Measurements from ENCODE around the gene PEAK3.

- TF ChIP-seq CTCF (IDR thresholded peaks at IDR 0.05 in 2 of 3, conservative IDR thresholded peaks at IDR 0.05 in 1 of 3; ENCODE audit: insufficient read depth in 2 of 3, low read depth in 1 of 3, low read length in 3 of 3), result no peak
- no peak for TF ChIP-seq SNRNP70 (optimal IDR thresholded peaks at IDR 0.05; ENCODE audit: low read depth, low read length)
- TF ChIP-seq, protein P1, sequence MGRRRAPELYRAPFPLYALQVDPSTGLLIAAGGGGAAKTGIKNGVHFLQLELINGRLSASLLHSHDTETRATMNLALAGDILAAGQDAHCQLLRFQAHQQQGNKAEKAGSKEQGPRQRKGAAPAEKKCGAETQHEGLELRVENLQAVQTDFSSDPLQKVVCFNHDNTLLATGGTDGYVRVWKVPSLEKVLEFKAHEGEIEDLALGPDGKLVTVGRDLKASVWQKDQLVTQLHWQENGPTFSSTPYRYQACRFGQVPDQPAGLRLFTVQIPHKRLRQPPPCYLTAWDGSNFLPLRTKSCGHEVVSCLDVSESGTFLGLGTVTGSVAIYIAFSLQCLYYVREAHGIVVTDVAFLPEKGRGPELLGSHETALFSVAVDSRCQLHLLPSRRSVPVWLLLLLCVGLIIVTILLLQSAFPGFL (CRISPR knock-in tag; IDR thresholded peaks at IDR 0.05), result no peak
- TF ChIP-seq POLR2A (conservative IDR thresholded peaks at IDR 0.05), result no peak
- TF ChIP-seq CHD2 (IDR thresholded peaks at IDR 0.05; ENCODE audit: low read depth, low read length), result no peak
- no peak for TF ChIP-seq USF2 (CRISPR knock-in tag; IDR thresholded peaks at IDR 0.05)
- TF ChIP-seq MTA3 (IDR thresholded peaks at IDR 0.05; ENCODE audit: borderline replicate concordance), result no peak
- no peak for TF ChIP-seq KDM2B (CRISPR knock-in tag; IDR thresholded peaks at IDR 0.05)
- TF ChIP-seq NR2C2 (CRISPR knock-in tag; IDR thresholded peaks at IDR 0.05), result no peak
- peak; percentile 35; the same call in 1 of the 2 replicates for TF ChIP-seq NR2C2 (tag; IDR thresholded peaks at IDR 0.05)
- no peak for TF ChIP-seq KHSRP (IDR thresholded peaks at IDR 0.05)
- no peak for TF ChIP-seq RAD51 (IDR thresholded peaks at IDR 0.05; ENCODE audit: borderline replicate concordance, low read depth)
- no peak for TF ChIP-seq TAF1 (IDR thresholded peaks at IDR 0.05; ENCODE audit: control insufficient read depth, extremely low read depth, insufficient read depth, low read length, severe bottlenecking)
- TF ChIP-seq, protein P2, sequence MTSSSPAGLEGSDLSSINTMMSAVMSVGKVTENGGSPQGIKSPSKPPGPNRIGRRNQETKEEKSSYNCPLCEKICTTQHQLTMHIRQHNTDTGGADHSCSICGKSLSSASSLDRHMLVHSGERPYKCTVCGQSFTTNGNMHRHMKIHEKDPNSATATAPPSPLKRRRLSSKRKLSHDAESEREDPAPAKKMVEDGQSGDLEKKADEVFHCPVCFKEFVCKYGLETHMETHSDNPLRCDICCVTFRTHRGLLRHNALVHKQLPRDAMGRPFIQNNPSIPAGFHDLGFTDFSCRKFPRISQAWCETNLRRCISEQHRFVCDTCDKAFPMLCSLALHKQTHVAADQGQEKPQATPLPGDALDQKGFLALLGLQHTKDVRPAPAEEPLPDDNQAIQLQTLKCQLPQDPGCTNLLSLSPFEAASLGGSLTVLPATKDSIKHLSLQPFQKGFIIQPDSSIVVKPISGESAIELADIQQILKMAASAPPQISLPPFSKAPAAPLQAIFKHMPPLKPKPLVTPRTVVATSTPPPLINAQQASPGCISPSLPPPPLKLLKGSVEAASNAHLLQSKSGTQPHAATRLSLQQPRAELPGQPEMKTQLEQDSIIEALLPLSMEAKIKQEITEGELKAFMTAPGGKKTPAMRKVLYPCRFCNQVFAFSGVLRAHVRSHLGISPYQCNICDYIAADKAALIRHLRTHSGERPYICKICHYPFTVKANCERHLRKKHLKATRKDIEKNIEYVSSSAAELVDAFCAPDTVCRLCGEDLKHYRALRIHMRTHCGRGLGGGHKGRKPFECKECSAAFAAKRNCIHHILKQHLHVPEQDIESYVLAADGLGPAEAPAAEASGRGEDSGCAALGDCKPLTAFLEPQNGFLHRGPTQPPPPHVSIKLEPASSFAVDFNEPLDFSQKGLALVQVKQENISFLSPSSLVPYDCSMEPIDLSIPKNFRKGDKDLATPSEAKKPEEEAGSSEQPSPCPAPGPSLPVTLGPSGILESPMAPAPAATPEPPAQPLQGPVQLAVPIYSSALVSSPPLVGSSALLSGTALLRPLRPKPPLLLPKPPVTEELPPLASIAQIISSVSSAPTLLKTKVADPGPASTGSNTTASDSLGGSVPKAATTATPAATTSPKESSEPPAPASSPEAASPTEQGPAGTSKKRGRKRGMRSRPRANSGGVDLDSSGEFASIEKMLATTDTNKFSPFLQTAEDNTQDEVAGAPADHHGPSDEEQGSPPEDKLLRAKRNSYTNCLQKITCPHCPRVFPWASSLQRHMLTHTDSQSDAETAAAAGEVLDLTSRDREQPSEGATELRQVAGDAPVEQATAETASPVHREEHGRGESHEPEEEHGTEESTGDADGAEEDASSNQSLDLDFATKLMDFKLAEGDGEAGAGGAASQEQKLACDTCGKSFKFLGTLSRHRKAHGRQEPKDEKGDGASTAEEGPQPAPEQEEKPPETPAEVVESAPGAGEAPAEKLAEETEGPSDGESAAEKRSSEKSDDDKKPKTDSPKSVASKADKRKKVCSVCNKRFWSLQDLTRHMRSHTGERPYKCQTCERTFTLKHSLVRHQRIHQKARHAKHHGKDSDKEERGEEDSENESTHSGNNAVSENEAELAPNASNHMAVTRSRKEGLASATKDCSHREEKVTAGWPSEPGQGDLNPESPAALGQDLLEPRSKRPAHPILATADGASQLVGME (CRISPR knock-in tag; IDR thresholded peaks at IDR 0.05), result no peak
- no peak for TF ChIP-seq ZNF644 (tag; IDR thresholded peaks at IDR 0.05; ENCODE audit: low read depth)
These were observed 42.8 kb downstream of the PEAK3 start for GRCh38 chr19:2239173-2239572.
